ENCODE data around the gene TDRD9.

DNA sequence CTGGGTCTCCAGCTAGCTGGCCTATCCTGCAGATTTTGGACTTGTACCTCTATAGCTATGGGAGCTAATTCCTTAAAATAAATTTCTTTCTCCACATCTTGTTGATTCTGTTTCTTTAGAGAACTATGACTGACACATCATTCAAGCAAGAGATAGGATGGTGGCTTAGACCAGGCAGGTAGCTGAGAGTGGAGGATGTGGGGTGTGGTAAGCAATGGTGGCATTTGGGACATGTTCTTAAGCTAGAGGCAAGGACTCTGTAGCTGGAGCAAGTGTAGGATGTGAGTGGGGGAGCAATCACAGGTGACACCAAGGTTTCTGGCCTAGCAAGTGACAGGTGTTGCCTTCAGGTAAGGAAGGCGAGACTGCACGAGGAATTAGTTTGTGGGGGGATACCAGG is 6.8 kb downstream of the TDRD9 start:
- no peak for TF ChIP-seq CTCF (IDR thresholded peaks at IDR 0.05 in 4 of 5, conservative IDR thresholded peaks at IDR 0.05 in 1 of 5)
- no peak for TF ChIP-seq POLR2A (IDR thresholded peaks at IDR 0.05)
